KMS-11 (cell line): ENCODE results near the gene FGF3.

Experiments
- H2AFZ ChIP-seq: fragments of 200-600 bp; sonication (generic); 2 replicates; pipeline ENCODE4 v1.6.1; 2016; ENCODE audit warnings: antibody characterized with exemption, mixed run types, low read depth
- H3K27ac ChIP-seq: fragments of 200-600 bp; sonication (generic); 2 replicates; pipeline ENCODE4 v1.6.1; 2016; ENCODE audit warnings: mild to moderate bottlenecking, mixed run types
- H3K27me3 ChIP-seq: fragments of 200-600 bp; sonication (generic); 2 replicates; pipeline ENCODE4 v1.6.1; 2017; ENCODE audit warnings: mild to moderate bottlenecking, low read depth, mixed run types, moderate library complexity; ENCODE audit not compliant: insufficient read depth
- H3K36me3 ChIP-seq: fragments of 200-600 bp; sonication (generic); 2 replicates; pipeline ENCODE4 v1.6.1; 2017; ENCODE audit warnings: mild to moderate bottlenecking, mixed run types; ENCODE audit not compliant: insufficient read depth
- H3K4me1 ChIP-seq: fragments of 200-600 bp; sonication (generic); 2 replicates; pipeline ENCODE4 v1.6.1; 2016; ENCODE audit warnings: mild to moderate bottlenecking, low read depth, mixed run types; ENCODE audit not compliant: poor library complexity, severe bottlenecking
- H3K4me2 ChIP-seq: fragments of 200-600 bp; sonication (generic); 2 replicates; pipeline ENCODE4 v1.7.0; 2016; ENCODE audit warnings: mild to moderate bottlenecking, mixed run types
- H3K4me3 ChIP-seq: fragments of 200-600 bp; sonication (generic); IDR thresholded peaks from 2 replicates; pipeline ENCODE4 v1.6.1; 2017; ENCODE audit warnings: low read depth, low read length, mixed read lengths; ENCODE audit not compliant: insufficient read depth
- H3K79me2 ChIP-seq: fragments of 200-600 bp; sonication (generic); 2 replicates; pipeline ENCODE4 v1.6.1; 2016; ENCODE audit warnings: low read depth, mixed run types; ENCODE audit not compliant: insufficient read depth
- H3K9ac ChIP-seq: fragments of 200-600 bp; sonication (generic); 2 replicates; pipeline ENCODE4 v1.6.1; 2016; ENCODE audit warnings: mild to moderate bottlenecking, mixed run types
- H4K20me1 ChIP-seq: fragments of 200-600 bp; sonication (generic); 2 replicates; pipeline ENCODE4 v1.6.1; 2016; ENCODE audit warnings: mild to moderate bottlenecking, mixed run types; ENCODE audit not compliant: insufficient read depth
- TF ChIP-seq, protein P1 (sequence below): fragments of 200-600 bp; sonication (generic); conservative IDR thresholded peaks from 2 replicates; pipeline ENCODE4 v1.6.1; 2017; ENCODE audit warnings: low read depth, mild to moderate bottlenecking, antibody characterized with exemption, low read length, moderate library complexity, mixed read lengths

The FGF3 gene

DNA sequence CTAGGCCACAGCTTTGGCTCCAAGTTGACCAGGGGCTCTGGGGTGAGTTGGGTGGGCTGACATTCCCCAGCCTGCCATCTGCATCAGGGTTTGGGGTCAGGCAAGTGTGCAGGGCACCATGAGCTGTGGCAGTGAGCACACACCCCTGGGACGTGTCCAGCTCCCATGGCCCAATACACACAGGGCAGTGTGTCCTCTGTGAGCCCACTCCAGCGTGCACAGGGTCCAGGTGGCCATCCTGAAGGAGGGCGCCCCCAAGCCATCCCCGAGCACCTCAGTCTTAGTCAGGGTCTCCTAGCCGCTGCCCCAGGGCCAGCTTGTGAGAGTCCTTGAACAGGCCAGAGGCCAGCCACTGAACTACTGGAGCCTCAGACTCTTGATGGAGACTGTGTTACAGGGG, 1.2 kb upstream of the FGF3 start:
- Histone ChIP-seq H3K27me3 (no peaks in the 10 kb centered on the region), H3K9ac (no peak overlapping the region), H3K4me1 (no peaks in the 10 kb centered on the region), H3K27ac (no peak overlapping the region), H3K4me3 (no peak overlapping the region), H3K4me2 (no peak overlapping the region), H4K20me1 (no peaks in the 10 kb centered on the region), H3K79me2 (no peaks in the 10 kb centered on the region), H2AFZ (no peak overlapping the region), H3K36me3 (no peaks in the 10 kb centered on the region)
- TF ChIP-seq, protein P1, sequence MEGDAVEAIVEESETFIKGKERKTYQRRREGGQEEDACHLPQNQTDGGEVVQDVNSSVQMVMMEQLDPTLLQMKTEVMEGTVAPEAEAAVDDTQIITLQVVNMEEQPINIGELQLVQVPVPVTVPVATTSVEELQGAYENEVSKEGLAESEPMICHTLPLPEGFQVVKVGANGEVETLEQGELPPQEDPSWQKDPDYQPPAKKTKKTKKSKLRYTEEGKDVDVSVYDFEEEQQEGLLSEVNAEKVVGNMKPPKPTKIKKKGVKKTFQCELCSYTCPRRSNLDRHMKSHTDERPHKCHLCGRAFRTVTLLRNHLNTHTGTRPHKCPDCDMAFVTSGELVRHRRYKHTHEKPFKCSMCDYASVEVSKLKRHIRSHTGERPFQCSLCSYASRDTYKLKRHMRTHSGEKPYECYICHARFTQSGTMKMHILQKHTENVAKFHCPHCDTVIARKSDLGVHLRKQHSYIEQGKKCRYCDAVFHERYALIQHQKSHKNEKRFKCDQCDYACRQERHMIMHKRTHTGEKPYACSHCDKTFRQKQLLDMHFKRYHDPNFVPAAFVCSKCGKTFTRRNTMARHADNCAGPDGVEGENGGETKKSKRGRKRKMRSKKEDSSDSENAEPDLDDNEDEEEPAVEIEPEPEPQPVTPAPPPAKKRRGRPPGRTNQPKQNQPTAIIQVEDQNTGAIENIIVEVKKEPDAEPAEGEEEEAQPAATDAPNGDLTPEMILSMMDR = no peak

DNA sequence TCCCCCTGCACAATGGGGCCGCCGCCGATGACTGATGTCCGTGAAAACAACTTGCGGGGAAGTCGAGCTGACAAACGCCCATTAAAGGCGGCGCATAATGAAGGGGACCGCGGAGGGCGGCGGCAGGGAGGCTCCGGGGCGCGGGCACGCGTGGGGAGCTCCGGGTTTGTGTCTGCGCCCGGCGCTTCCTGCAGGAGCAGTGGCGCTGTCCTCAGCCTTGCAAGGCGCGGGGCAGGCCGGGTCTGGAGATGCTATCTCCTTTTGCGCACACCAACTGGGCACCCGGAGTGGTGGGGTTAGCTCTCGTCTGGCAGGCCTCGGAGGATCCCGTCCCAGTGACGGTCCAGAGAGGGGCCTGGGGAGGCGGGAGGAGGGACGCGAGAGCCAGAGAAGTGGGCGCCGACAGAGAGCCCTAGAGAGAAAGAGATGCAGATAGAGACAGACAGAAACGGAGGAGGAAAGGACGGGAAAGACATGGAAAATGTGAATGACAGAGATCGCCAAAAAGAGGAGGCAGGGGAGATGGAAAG, 390 bp upstream of the FGF3 start:
- no peak overlapping the region for H2AFZ ChIP-seq
- H3K4me3 ChIP-seq = no peak overlapping the region
- TF ChIP-seq, protein P1 = no peak
- no peak overlapping the region for H3K4me2 ChIP-seq
- H3K79me2 ChIP-seq = no peaks in the 10 kb centered on the region
- H4K20me1 ChIP-seq = no peaks in the 10 kb centered on the region
- no peak overlapping the region for H3K9ac ChIP-seq
- H3K4me1 ChIP-seq = no peaks in the 10 kb centered on the region
- H3K27me3 ChIP-seq = no peaks in the 10 kb centered on the region
- H3K36me3 ChIP-seq = no peaks in the 10 kb centered on the region
- H3K27ac ChIP-seq = no peak overlapping the region

DNA sequence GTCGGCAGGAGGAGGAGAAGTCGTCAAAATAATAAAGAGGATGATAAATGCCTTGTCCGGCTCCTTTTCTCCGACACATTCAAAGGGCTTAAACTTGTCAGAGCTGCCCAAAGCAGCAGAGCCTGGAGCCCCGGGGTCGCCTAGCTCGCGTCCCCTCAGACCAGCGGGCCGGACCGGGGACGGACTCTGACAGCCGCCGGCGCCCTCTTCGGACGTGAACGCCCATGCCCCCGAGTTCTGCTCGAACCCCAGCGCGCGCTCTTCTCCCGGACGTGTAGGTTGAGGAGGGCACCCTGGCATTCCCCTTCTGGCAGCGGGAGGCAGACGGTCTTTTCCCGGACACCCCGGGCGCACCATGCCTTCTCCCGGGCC, 999 bp downstream of the FGF3 start:
- Histone ChIP-seq H3K27ac (no peak overlapping the region), H3K4me2 (no peak overlapping the region), H3K36me3 (no peaks in the 10 kb centered on the region), H4K20me1 (no peaks in the 10 kb centered on the region), H3K4me3 (no peak overlapping the region), H3K4me1 (no peaks in the 10 kb centered on the region), H3K27me3 (no peaks in the 10 kb centered on the region), H2AFZ (no peak overlapping the region), H3K79me2 (no peaks in the 10 kb centered on the region), H3K9ac (no peak overlapping the region)
- TF ChIP-seq, protein P1 = no peak

DNA sequence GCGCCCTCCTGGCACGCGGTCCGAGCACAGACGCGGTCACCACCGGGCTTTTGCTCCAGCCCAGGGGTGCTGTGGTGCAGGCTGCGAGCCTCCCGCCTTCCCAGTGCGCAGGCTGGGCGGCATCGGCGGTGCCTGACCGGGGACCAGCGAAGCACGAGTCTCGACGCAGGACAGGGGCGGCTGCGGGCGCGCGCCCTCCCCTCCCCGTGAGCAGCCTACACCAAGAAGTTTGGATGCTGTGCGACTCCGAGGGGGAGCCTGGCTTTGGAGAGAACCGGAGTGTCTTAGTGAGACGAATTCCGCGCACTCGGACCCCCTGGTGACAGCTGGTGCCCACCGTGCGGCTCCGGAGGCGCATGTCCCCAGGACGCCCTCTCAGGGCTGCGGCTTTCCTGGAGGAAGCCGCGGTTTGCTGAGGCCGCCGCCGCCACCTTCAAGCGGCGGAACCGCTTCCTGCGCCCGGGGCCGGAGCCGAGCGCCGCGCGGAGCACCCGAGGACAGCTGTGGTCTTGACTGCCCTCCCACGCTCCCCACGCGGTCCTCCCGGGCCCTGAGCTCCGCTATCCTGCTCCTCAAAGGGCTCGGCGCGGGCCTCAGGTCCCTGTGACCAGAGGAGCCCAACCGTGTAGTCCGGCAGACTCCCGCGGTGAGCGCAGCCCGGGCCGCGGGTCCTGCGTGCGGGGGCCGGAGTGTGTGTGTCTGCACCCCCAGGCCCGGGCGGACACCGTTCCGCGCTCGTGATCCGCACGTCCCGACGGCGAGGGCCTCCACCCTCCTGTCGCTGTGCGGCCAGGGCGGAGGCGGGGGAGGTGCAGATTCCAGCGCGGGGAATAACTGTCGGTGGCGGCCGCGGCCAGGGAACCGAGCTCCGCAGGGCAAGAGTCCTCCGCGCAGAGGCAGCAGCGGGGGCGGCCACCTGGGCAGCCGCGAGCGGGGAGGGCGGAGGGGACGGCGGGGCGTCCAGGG, 1.7 kb downstream of the FGF3 start:
- Histone ChIP-seq H3K36me3 (no peaks in the 10 kb centered on the region), H3K9ac (no peak overlapping the region), H3K4me2 (no peak overlapping the region), H4K20me1 (no peaks in the 10 kb centered on the region), H3K27me3 (no peaks in the 10 kb centered on the region), H3K79me2 (no peaks in the 10 kb centered on the region), H2AFZ (no peak overlapping the region), H3K4me1 (no peaks in the 10 kb centered on the region), H3K4me3 (no peak overlapping the region), H3K27ac (no peak overlapping the region)
- TF ChIP-seq, protein P1 = no peak
